NCI-H526 treated with DMSO at 0.1 percent for 48 hours (cell line): ENCODE results near the gene ZFAND2B.
"Not testable (repeated sequence)": the region's sequence is repeated elsewhere in the genome, so short reads cannot be mapped to it uniquely, and the experiment has no call there.

Experiments
- DNase-seq: peaks from one replicate; lab custom pipeline; 2025; lab: John Stamatoyannopoulos, UW

ZFAND2B gene

DNA sequence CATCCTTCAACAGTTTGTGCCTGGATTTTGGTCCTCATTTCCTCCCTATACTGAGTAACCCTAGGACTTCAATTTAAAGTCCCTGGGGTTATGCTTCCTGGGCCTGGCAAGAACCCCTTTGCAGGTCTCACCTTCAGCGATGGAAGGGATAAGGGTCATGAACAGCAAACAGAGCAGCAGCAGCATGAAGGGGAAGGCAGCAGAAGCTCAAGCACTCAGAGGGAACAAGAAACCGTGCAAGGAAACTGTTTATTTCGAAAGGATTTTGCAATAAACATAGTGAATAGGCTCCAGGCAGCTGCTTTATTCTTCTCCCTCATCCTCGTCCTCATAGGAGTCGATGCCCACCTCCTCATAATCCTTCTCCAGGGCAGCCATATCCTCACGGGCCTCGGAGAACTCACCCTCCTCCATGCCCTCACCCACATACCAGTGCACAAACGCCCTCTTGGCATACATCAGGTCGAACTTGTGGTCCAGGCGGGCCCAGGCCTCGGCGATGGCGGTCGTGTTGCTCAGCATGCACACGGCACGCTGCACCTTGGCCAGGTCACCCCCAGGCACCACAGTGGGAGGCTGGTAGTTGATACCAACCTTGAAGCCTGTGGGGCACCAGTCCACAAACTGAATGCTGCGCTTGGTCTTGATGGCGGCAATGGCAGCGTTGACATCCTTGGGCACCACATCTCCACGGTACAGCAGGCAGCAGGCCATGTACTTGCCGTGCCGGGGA lies 43.6 kb downstream of the ZFAND2B start:
- DNase-seq, result no peak

GRCh38 chr2:219251656-219252055 lies 45.1 kb downstream of the ZFAND2B start:
- DNase-seq, result no peak

DNA sequence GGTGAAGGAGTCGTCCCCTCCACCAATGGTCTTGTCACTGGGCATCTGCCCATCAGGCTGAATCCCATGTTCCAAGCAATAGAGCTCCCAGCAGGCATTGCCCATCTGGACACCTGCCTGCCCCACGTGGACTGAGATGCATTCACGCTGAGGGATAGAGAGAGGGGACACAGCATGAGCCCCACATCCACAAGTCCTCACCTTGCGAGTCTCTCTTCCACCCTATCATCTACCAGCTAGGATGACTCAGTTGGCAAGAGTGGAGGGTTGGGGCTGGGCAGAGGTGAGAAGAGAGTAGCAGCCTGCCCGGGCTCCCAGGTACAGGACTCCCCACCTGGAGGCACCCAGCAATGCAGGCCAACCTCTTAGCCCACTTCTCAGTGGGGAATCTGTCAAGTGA lies 45.5 kb downstream of the ZFAND2B start:
- DNase-seq, result no peak

DNA sequence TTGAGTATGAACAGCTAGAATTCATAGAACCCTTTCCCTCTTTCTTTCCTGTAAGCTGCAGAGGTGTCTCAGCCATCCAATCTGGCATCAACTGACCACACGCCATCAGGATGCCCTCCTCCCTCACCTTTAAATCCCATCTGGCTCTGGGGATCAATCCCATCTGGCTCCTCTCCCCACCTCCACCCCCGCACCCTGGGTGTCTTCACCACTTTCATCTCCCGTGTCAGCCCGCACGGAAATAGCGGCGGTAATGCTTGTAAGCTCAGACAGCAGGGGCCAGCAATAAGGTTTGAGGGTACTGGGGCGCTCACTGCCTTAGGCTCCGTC lies 46.0 kb downstream of the ZFAND2B start:
- no peak for DNase-seq

- no peak for DNase-seq
Measured at GRCh38 chr2:219252900-219253752, 46.5 kb downstream of the ZFAND2B start, which contains the start of gene TUBA4B. TSS of gene TUBA4B (plus strand) at chr2:219253243. CDS start at chr2:219253408, 165 bp downstream.

- peak; percentile 60 for DNase-seq
Measured at GRCh38 chr2:219253753-219254589, 47.4 kb downstream of the ZFAND2B start, which contains the start of gene TUBA4A. TSS of gene TUBA4A (minus strand) at chr2:219253918. CDS start at chr2:219253858, 60 bp downstream.

DNA sequence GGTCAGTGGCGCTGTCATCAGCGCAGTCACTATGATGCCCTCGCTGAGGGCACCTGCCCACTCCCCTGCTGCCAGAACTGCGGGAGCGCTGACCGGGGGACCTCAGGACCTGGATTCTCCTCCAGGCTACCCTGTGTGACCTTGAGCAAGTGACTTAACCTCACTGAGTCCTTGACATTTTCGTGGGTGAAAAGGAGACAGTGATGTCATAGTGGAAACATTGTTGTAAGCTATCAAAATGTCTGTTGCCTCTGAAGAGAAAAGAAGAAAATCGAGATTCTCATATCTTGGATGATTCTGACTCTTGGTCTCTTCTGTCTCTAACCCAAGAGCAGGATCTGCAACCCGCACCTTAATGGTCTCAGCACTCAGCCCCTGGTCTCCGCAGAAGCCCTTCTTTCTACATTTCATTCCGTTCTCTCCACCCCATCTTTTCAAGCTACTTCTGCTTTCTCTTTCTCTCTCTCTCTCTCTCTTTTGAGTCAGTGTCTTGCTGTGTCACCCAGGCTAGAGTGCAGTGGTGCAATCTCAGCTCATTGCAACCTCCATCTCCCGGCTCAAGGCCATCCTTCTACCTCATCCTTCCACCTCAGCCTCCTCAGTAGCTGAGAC lies 48.1 kb downstream of the ZFAND2B start:
- no peak for DNase-seq

DNA sequence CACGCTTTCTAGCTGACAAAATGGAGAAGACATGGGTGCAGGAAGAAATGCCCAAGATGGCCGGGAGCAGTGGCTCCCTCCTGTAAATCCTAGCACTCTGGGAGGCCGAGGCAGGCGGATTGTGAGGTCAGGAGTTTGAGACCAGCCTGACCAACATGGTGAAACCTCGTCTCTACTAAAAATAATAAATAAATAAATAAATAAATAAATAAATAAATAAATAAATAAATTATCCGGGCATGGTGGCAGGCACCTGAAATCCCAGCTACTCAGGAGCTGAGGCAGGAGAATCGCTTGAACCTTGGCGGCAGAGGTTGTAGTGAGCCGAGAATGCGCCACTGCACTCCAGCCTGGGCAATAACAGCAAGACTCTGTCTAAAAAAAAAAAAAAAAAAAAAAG lies 52.4 kb downstream of the ZFAND2B start:
- not testable (repeated sequence) for DNase-seq
